K562 (cell line): ENCODE measurements around the gene KLK13. TPM values are rescaled to one million over a fixed set of nuclear protein-coding genes. Genes with fewer than 3 reads are reported as not detected.
A peak's percentile ranks its signal among the peaks of the same experiment; 100 is the strongest.

ENCODE experiments used
- CBX3 ChIP-seq, 2 experiments: IDR thresholded peaks; 1 replicate in 1 of 2; 2 replicates in 1 of 2; pipeline ENCODE4 v1.6.1; 2012; ENCODE audit warnings: inconsistent platforms in 2 of 2, low read length in 2 of 2, borderline replicate concordance in 1 of 2, control low read depth in 1 of 2
- CTBP1 ChIP-seq: fragments of 450-650 bp; IDR thresholded peaks from 2 replicates; pipeline ENCODE4 v1.6.1; 2016; ENCODE audit warnings: borderline replicate concordance
- HDAC2 ChIP-seq: fragments of 450-650 bp; IDR thresholded peaks from 2 replicates; pipeline ENCODE4 v1.6.1; 2016; ENCODE audit warnings: mild to moderate bottlenecking
- JUN ChIP-seq, 2 experiments: sonication (generic) in 1 of 2; formaldehyde crosslinking in 1 of 2; IDR thresholded peaks; 2 replicates each; pipeline versions ENCODE4 v1.6.1 to v1.8.0; 2012 to 2022; ENCODE audit warnings: borderline replicate concordance in 2 of 2, mild to moderate bottlenecking in 2 of 2, improper control_type of control experiment in 1 of 2, low read depth in 1 of 2, low read length in 1 of 2, missing genetic modification reagents in 1 of 2
- LCOR ChIP-seq: sonication (generic); formaldehyde crosslinking; IDR thresholded peaks from 2 replicates; pipeline ENCODE4 v1.8.0; 2022; ENCODE audit warnings: mild to moderate bottlenecking, missing genetic modification reagents
- SMAD3 ChIP-seq: fragments of 450-650 bp; formaldehyde crosslinking; conservative IDR thresholded peaks from 2 replicates; pipeline ENCODE4 v1.4.0; 2020; ENCODE audit warnings: mild to moderate bottlenecking
- XRCC5 ChIP-seq: fragments of 200-400 bp; formaldehyde crosslinking; IDR thresholded peaks from 2 replicates; pipeline ENCODE4 v1.6.1; 2017; ENCODE audit warnings: low read depth, mild to moderate bottlenecking, low read length
- polyA plus RNA-seq, 8 experiments: library from polyadenylated mRNA; depleted of rRNA in 4 of 8; stranded (reverse) in 5 of 8; unstranded in 3 of 8; fragments of >200 nt; fragmentation: Nextera tagmentation in 2 of 8; fragmentation: Illumina TruSeq in 1 of 8; extraction: Ambion mirVana in 2 of 8; extraction: Trizol in 1 of 8; gene quantifications; 2 replicates each; pipeline versions ENCODE4 v1.2.1 to v1.2.3, GENCODE V29; 2011 to 2014; ENCODE audit warnings: inconsistent platforms in 1 of 8, missing spikeins in 1 of 8
- total RNA-seq, 7 experiments: library from RNA; depleted of rRNA in 6 of 7; stranded (reverse); fragments of >200 nt in 6 of 7; fragmentation: Illumina TruSeq in 2 of 7; extraction: Trizol in 2 of 7; gene quantifications; 2 replicates each; pipeline versions ENCODE4 v1.2.1 to v1.2.3, GENCODE V29; 2011 to 2021; ENCODE audit warnings: low replicate concordance in 1 of 7
- TF ChIP-seq, protein P1 (sequence below): fragments of 200-800 bp; sonication (Bioruptor generic); IDR thresholded peaks from 2 replicates; pipeline ENCODE4 v1.6.1; 2016; ENCODE audit warnings: missing genetic modification characterization, missing compliant biosample characterization
- TF ChIP-seq, protein P2 (sequence below): sonication (generic); formaldehyde crosslinking; IDR thresholded peaks from 2 replicates; pipeline ENCODE4 v1.9.0; 2022; ENCODE audit warnings: mild to moderate bottlenecking, missing genetic modification reagents
- TF ChIP-seq, protein P3 (sequence below): sonication (generic); formaldehyde crosslinking; IDR thresholded peaks from 2 replicates; pipeline ENCODE4 v1.8.1; 2023; ENCODE audit warnings: mild to moderate bottlenecking, missing genetic modification reagents
- TF ChIP-seq, protein P4 (sequence below): fragments of 450-650 bp; IDR thresholded peaks from 2 replicates; pipeline ENCODE4 v1.6.1; 2017; ENCODE audit warnings: mild to moderate bottlenecking, moderate library complexity
- TF ChIP-seq, protein P5 (sequence below): fragments of 250-450 bp; sonication (Bioruptor Pico); IDR thresholded peaks from 2 replicates; pipeline ENCODE4 v1.4.0; 2020; ENCODE audit warnings: mild to moderate bottlenecking
- TF ChIP-seq, protein P6 (sequence below): sonication (generic); formaldehyde crosslinking; IDR thresholded peaks from 2 replicates; pipeline ENCODE4 v1.8.1; 2023; ENCODE audit warnings: mild to moderate bottlenecking, missing genetic modification reagents, moderate library complexity

The KLK13 gene
- total and polyA plus RNA-seq, 9 of the 15 experiments (the other 6 are each of a cell fraction or from before 2014, with no cell fraction given): 0.72 to 9.0 (median 2.3) TPM

DNA sequence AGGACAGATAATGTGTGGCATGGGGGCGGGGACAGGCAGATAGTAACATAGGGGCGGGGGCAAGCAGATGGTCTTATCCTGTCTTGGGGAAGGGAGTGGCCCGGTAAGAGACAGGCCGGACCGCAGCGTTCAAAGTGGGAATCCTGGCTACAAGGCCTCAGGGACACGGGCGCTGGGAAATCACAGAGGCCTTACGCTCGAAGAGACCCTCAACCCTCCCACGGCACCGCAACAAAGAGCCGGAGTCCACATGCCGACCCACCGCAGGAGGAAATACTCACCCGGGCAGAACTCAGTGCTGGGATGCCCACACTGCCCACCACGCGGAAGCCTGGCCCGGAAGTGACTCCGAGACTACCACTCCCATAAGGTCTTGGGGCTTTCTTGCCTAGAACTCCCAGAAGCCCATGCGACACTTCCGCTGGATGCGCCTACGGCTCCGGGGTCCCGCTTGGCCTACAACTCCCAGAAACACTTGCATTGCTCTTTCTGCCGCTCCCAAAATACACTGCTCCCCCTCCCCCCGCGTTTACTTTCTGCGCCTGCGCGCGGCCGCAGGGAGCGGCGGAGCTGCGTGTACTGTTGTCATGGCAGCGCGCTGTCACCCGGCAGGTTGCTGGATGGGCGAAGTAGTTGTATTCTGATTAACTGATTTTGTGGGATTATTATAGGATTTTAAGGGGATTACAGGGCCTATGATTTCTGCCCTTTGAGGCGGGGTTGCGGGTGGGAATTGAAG is 43.3 kb upstream of the KLK13 start, which contains the start of gene CTU1 (continued):
- TF ChIP-seq HDAC2 (peak; percentile 52), SMAD3 (CRISPR knock-in tag) (no peak), XRCC5 (no peak), CBX3 (IDR thresholded peaks at IDR 0.05; ENCODE audit: borderline replicate concordance in 1 of 2, low read length in 2 of 2) (no peak), LCOR (CRISPR knock-in tag) (0 out of 2 replicates have a peak, but pooled peaks have one; percentile 96), CTBP1 (peak; percentile 66; the same call in 1 of the 2 replicates), JUN (IDR thresholded peaks at IDR 0.05; ENCODE audit: borderline replicate concordance, low read depth, low read length) (peak; percentile 41; the same call in 1 of the 2 replicates), JUN (CRISPR knock-in tag; IDR thresholded peaks at IDR 0.05; ENCODE audit: borderline replicate concordance) (no peak)
- TF ChIP-seq, protein P1, sequence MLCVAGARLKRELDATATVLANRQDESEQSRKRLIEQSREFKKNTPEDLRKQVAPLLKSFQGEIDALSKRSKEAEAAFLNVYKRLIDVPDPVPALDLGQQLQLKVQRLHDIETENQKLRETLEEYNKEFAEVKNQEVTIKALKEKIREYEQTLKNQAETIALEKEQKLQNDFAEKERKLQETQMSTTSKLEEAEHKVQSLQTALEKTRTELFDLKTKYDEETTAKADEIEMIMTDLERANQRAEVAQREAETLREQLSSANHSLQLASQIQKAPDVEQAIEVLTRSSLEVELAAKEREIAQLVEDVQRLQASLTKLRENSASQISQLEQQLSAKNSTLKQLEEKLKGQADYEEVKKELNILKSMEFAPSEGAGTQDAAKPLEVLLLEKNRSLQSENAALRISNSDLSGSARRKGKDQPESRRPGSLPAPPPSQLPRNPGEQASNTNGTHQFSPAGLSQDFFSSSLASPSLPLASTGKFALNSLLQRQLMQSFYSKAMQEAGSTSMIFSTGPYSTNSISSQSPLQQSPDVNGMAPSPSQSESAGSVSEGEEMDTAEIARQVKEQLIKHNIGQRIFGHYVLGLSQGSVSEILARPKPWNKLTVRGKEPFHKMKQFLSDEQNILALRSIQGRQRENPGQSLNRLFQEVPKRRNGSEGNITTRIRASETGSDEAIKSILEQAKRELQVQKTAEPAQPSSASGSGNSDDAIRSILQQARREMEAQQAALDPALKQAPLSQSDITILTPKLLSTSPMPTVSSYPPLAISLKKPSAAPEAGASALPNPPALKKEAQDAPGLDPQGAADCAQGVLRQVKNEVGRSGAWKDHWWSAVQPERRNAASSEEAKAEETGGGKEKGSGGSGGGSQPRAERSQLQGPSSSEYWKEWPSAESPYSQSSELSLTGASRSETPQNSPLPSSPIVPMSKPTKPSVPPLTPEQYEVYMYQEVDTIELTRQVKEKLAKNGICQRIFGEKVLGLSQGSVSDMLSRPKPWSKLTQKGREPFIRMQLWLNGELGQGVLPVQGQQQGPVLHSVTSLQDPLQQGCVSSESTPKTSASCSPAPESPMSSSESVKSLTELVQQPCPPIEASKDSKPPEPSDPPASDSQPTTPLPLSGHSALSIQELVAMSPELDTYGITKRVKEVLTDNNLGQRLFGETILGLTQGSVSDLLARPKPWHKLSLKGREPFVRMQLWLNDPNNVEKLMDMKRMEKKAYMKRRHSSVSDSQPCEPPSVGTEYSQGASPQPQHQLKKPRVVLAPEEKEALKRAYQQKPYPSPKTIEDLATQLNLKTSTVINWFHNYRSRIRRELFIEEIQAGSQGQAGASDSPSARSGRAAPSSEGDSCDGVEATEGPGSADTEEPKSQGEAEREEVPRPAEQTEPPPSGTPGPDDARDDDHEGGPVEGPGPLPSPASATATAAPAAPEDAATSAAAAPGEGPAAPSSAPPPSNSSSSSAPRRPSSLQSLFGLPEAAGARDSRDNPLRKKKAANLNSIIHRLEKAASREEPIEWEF (CRISPR knock-in tag): no peak
- TF ChIP-seq, protein P2, sequence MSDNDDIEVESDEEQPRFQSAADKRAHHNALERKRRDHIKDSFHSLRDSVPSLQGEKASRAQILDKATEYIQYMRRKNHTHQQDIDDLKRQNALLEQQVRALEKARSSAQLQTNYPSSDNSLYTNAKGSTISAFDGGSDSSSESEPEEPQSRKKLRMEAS (CRISPR knock-in tag): peak; percentile 83
- TF ChIP-seq, protein P3, sequence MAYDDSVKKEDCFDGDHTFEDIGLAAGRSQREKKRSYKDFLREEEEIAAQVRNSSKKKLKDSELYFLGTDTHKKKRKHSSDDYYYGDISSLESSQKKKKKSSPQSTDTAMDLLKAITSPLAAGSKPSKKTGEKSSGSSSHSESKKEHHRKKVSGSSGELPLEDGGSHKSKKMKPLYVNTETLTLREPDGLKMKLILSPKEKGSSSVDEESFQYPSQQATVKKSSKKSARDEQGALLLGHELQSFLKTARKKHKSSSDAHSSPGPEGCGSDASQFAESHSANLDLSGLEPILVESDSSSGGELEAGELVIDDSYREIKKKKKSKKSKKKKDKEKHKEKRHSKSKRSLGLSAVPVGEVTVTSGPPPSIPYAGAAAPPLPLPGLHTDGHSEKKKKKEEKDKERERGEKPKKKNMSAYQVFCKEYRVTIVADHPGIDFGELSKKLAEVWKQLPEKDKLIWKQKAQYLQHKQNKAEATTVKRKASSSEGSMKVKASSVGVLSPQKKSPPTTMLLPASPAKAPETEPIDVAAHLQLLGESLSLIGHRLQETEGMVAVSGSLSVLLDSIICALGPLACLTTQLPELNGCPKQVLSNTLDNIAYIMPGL (CRISPR knock-in tag): no peak
- TF ChIP-seq, protein P4, sequence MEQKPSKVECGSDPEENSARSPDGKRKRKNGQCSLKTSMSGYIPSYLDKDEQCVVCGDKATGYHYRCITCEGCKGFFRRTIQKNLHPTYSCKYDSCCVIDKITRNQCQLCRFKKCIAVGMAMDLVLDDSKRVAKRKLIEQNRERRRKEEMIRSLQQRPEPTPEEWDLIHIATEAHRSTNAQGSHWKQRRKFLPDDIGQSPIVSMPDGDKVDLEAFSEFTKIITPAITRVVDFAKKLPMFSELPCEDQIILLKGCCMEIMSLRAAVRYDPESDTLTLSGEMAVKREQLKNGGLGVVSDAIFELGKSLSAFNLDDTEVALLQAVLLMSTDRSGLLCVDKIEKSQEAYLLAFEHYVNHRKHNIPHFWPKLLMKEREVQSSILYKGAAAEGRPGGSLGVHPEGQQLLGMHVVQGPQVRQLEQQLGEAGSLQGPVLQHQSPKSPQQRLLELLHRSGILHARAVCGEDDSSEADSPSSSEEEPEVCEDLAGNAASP: no peak
- TF ChIP-seq, protein P5, sequence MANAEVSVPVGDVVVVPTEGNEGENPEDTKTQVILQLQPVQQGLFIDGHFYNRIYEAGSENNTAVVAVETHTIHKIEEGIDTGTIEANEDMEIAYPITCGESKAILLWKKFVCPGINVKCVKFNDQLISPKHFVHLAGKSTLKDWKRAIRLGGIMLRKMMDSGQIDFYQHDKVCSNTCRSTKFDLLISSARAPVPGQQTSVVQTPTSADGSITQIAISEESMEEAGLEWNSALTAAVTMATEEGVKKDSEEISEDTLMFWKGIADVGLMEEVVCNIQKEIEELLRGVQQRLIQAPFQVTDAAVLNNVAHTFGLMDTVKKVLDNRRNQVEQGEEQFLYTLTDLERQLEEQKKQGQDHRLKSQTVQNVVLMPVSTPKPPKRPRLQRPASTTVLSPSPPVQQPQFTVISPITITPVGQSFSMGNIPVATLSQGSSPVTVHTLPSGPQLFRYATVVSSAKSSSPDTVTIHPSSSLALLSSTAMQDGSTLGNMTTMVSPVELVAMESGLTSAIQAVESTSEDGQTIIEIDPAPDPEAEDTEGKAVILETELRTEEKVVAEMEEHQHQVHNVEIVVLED (CRISPR knock-in tag): peak; percentile 67; the same call in 1 of the 2 replicates
- TF ChIP-seq, protein P6, sequence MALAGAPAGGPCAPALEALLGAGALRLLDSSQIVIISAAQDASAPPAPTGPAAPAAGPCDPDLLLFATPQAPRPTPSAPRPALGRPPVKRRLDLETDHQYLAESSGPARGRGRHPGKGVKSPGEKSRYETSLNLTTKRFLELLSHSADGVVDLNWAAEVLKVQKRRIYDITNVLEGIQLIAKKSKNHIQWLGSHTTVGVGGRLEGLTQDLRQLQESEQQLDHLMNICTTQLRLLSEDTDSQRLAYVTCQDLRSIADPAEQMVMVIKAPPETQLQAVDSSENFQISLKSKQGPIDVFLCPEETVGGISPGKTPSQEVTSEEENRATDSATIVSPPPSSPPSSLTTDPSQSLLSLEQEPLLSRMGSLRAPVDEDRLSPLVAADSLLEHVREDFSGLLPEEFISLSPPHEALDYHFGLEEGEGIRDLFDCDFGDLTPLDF (CRISPR knock-in tag): no peak
